SKM-1 treated with dmso at 0.1 percent for 144 hours (cell line): Measurements from ENCODE around the gene KAT6B.

Experiments
- DNase-seq: peaks from one replicate; lab custom pipeline; 2025; ENCODE audit not compliant: unreplicated experiment; lab: John Stamatoyannopoulos, UW

KAT6B gene

GRCh38 chr10:74822521-74823089 is 3.8 kb upstream of the KAT6B start:
- DNase-seq = peak; percentile 17

GRCh38 chr10:74823791-74824183 is 2.6 kb upstream of the KAT6B start:
- no peak for DNase-seq

GRCh38 chr10:74824184-74824899 is 2.1 kb upstream of the KAT6B start:
- DNase-seq = no peak

GRCh38 chr10:74824900-74825370 is 1.5 kb upstream of the KAT6B start:
- no peak for DNase-seq

- DNase-seq = peak; percentile 15
Measured at GRCh38 chr10:74825371-74826141, 844 bp upstream of the KAT6B start.

- DNase-seq = no peak
Measured at GRCh38 chr10:74827045-74827441, 643 bp downstream of the KAT6B start.

- DNase-seq = no peak
Measured at GRCh38 chr10:74827694-74828093, 1.3 kb downstream of the KAT6B start.

- no peak for DNase-seq
Measured at GRCh38 chr10:74828946-74829345, 2.5 kb downstream of the KAT6B start.

GRCh38 chr10:74831518-74832120 is 5.2 kb downstream of the KAT6B start:
- DNase-seq = no peak

GRCh38 chr10:74835963-74836362 is 9.6 kb downstream of the KAT6B start:
- DNase-seq = no peak

GRCh38 chr10:74836877-74837276 is 10.5 kb downstream of the KAT6B start:
- no peak for DNase-seq

GRCh38 chr10:74837743-74838142 is 11.3 kb downstream of the KAT6B start:
- no peak for DNase-seq

GRCh38 chr10:74839708-74840107 is 13.3 kb downstream of the KAT6B start:
- DNase-seq = no peak

- DNase-seq = no peak
Measured at GRCh38 chr10:74841265-74841973, 15.0 kb downstream of the KAT6B start.

GRCh38 chr10:74842301-74842954 is 16.0 kb downstream of the KAT6B start:
- DNase-seq = peak; percentile 76

- DNase-seq = no peak
Measured at GRCh38 chr10:74846958-74847357, 20.6 kb downstream of the KAT6B start.

- DNase-seq = no peak
Measured at GRCh38 chr10:74851831-74852230, 25.4 kb downstream of the KAT6B start.

- no peak for DNase-seq
Measured at GRCh38 chr10:74852381-74852780, 26.0 kb downstream of the KAT6B start.

GRCh38 chr10:74854610-74855009 is 28.2 kb downstream of the KAT6B start:
- DNase-seq = no peak

- no peak for DNase-seq
Measured at GRCh38 chr10:74855027-74855426, 28.6 kb downstream of the KAT6B start.
